GM10847 (cell line): Measurements from ENCODE around the gene ADGRF1.

Source experiments
- POLR2A ChIP-seq: IDR thresholded peaks from 2 replicates; pipeline ENCODE4 v1.6.1; 2011; ENCODE audit not compliant: insufficient read length; ENCODE audit errors: extremely low read depth

Gene ADGRF1

DNA sequence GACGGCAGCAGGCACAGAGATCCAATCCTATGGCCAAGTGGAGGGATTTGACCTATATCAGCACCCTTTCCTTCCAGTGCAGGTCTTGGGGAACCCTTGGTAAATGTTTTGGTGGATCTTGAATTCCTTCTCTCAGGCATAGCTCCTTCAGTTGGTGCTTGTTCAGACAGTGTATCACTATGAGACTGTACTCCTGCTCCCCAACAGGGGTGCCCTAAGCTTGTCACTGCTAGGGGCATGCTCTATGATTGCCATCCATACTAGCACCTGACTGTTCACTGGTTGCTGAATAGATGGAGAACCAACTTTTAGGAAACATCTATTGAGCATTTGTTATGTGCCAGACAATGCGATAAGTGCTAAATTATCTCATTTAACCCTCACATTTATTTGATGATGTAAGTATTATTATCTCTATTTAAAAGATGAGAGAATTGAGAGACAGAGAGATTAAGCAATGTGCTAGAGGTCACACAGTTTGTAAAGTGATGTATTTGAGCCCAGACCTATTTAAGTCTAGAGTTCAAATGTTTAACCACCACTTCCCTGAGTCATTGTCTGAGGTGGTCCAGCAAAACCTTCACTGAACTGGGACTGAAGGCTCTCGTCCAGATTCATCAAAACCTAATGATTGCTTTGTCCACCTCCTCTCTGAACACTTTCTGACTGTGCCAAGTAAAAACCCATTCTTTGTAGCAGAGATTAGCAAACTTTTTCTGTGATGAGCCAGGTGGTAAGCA, 34.3 kb downstream of the ADGRF1 start:
- TF ChIP-seq POLR2A: no peak

DNA sequence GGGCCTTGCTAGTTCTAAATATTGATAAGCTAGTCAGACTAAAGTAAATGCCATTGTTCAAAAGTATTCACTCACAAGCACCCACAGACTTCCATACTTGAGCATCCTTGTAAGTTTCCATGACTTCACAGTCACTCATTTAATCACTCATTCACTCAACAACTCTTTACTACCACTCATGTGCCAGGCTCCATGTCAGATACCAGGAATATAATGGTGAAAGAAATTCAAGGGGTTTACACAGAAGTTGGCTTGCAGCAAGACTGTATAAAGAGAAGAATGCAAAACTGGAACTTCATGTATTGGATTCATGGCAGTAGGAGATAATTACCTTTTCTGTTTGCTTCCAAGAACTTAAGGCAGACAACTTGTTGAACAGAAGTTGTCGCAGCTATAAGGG, 36.6 kb downstream of the ADGRF1 start:
- TF ChIP-seq POLR2A: no peak

DNA sequence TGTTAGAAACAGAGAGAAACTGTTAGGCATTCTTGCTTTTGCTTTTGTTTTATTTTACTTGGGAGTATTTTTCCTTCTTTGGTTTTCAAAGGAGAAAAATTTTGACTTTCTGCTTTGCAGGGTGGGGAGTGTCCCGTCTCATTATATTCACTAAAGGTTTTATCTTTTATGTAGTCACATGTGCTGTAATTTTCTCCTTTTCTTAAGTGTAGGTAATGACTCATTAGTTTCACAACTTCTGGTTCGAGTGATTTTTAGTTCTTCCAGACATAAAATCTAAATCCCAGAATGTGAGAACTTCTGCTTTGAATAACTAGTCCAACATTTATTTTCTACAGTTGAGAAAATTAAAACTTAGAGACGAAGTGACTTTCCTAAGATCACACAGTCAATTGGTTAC, 37.7 kb downstream of the ADGRF1 start:
- no peak for TF ChIP-seq POLR2A

DNA sequence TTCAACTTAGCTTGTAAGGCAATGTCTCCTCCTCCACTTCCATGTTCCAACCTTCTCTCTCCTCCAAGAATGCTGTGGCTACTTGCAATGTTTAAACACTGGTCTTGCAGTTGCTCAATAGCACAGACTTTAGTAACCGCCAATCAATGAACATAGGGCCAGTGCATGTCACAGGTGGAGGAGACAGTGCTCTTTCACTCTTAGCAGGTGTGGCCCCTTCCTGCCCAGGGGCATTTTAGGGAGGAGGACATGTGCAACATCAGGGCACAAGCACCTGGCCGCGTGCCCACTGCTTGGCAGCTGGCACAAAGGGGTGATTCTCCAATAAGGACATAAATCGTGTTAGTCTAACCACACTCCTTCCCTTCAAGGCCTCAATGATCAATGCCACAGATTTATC, 41.3 kb downstream of the ADGRF1 start:
- TF ChIP-seq POLR2A: no peak

DNA sequence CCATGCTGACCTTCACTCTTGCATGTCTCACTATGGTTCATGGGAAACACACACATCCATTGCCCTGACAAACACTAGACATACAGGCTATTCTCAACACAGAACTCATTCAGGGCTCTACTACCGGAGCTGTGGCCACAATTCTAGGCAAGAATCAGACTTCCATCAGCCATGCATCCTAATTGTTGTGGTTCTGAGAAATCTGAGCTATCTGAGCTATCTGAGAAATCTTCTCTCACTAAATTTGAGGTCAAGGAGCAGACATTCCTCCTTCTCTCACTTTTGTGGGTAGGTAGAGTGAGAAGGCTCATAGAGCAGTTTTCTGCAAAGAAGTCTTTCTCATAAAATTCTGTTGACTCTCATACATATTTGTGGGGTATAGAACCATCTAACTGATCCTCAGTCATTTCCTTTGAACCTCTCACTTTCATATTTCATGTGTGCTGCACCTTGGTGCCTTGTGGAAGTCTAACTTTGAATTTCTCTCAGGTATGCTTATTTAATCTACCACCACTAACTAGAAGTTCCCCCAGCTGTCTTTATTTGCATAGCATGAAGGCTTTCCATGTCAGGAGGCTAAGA, 43.6 kb downstream of the ADGRF1 start:
- TF ChIP-seq POLR2A: no peak

DNA sequence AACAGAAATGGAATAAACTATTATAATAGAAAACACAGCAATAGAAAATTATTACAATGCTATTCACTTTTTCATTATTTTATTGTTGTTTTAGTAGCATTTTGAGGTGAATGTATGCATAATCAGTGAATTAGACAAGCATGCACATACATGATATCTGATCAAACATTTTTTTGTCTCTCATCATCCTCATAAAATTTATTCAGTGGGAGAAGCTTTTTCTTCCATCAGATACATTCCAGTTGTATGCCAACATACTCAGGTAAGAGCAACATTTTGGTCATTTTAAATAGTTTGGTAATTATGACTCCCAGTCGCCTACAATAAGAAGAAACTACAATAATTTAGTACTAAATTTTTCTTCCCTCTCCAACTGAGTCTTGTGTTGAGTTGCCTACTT, 44.5 kb downstream of the ADGRF1 start:
- TF ChIP-seq POLR2A: no peak

DNA sequence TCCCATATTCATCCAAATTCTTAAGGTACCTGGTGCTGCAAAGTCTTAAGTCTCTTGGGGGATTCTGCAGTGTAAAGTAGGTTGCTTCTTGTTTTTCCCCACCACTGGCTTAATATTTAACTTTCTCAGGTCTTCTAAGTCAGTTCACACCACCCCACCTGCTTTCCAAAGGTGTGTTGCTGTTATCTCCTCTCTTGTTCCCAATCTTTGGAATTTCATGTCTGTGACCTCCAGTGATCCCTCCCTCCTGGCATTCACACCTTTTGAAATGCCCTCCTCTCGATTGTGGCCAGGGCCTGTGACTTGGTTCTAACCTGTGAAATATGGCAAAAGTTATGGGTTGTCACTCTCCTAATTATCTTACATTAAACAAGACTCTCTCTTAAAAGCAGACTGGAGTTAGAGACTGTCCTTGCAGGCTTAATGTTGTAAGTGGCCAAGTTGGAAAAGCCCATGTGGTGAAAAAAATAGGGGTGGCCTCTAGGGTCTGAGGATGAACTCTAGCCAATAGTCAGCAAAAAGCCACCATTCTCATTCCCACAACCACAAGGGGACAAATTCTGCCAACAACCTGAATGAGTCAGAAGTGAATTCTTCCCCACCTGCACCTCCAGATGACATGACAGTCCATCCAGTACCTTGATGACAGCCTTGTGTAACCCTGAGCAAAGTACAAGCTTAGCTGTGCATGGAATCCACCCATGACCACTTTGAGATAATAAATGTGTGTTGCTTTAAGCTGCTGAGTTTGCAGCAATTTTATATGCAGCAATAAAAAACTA, 45.1 kb downstream of the ADGRF1 start:
- no peak for TF ChIP-seq POLR2A

DNA sequence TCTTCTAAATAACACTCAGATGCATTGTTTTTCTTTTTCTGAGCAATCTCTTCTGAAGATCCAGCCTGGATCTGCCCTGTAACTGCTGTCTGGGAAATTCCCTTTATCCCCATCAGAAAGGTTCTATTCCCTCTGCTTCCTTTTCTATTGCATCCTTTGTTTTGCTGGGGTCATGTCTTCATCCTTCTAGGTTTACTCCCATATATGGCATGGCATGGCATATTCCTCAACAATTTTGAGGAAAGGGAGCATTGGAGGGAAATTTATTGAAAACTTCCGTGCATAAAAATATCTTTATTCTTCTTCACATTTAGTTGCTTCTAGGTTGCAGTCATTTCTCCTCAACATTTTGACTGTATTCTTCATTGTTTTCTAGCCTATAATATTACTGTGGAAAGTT, 47.2 kb downstream of the ADGRF1 start:
- TF ChIP-seq POLR2A: no peak

DNA sequence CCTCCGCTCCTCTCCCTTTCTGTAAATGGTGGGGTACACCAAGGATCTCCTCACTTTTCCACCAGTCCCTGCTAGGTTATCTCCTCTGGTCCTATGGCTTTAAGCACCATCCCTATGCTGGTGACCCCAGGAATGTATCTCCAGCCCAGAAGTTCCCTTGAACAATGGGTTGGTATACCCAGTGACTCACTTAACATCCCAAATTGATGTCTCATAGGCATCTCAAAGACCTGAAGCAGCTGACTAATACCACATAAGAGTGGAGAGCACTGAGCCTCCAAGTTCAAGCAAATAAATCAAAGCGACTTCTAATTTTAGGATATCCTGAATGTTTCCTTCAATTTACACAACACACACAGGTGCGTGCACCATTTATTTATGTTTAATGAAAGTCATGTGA, 48.3 kb downstream of the ADGRF1 start:
- TF ChIP-seq POLR2A: no peak

DNA sequence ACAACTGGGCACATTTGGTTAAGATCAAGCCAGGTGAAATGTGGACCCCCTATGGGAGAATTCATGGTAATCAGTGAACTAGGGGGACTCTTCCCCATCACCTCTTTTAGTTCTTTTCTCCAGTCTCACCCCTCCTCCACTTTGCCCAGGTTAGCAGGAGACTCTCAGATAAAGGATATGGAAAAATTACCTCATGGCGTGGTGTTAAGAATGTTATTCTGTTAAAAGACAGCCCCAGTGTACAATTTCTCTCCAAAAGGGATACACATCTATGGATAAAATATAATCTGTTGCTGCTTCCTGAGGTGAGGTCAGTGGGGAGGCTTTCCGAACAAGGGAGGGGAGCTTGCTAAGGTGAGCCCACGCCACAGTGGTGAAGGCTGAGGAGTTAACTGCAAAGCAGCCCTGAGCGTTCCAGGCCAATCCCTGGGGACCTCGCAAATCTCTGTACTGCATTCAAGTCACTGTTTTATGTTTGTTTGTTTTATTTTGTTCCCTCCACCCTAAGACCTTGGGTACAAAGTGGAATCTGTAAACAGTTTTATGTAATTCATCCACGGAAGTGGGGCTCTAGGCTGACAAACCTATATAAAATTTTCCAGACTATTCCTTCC, 52.0 kb downstream of the ADGRF1 start:
- no peak for TF ChIP-seq POLR2A

DNA sequence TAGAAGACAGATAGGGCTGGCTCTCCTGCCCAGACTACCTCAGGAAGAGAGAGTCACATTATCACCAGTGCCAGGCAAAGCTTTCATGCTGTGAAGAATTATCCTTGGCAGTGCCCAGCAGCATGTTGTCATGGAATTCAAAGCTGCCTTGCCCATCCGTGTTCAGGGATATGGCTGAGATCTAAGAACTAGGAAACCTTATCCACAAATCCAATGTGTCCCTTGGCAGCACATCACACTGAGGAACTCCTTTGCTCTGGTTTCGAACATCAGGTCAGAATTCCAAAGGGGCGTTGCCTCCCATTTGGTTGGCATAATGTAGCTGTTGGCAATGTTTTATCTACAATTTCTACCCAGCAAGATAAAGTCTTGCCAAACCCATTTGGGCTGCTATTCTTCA, 52.7 kb downstream of the ADGRF1 start:
- no peak for TF ChIP-seq POLR2A

DNA sequence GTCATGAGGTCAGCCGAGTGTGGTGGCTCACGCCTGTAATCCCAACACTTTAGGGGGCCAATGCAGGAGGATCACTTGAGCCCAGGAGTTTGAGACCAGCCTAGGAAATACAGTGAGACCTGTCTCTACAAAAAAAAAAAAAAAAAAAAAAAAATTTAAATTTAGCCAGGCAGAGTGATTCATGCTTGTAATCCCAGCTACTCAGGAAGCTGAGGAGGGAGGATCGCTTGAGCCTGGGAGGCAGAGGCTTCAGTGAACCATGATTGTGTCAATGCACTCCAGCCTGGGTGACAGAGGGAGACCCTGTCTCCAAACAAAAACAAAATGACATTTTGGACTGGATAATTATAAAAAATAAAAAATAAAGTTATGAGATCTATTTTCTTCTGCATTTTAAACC, 56.2 kb downstream of the ADGRF1 start:
- no peak for TF ChIP-seq POLR2A

DNA sequence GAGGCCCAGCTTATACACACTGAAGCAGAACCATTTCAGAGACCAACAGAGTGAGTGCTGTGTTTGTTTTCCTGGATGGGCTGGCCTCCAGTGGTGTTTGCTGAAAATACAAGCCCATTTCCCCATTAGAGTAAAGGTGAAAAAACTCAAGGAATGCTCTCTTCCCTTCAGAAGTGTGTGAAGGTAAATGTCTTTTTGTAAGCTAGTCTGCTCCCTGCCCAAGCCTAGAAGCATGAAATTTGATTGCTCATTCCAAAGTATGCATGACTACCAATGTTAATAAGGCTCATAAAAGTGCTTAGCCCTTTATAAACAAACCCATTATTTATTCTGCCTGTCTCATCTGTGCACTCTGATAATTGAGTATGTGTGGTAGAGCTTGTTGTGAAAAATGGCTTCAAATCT, 59.1 kb downstream of the ADGRF1 start:
- TF ChIP-seq POLR2A: no peak

DNA sequence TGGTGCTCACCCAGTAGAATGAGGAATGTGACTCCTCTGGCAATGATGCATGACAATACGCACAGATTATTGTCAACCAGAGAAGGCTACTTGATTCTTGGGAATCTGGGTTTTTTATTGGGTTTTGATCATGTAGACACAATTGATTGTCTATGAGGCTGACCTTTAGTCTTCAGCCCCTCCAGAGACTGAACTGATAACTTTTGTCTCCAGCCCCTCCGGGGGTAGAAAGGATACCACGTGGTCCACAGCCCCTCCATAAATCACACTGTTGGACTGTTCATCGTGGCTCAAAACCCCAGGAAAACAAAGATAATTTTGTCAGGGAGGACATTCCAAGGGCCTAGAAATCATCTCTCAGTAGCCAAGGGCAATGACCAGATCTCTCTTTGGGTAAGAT, 62.9 kb downstream of the ADGRF1 start:
- TF ChIP-seq POLR2A: no peak

DNA sequence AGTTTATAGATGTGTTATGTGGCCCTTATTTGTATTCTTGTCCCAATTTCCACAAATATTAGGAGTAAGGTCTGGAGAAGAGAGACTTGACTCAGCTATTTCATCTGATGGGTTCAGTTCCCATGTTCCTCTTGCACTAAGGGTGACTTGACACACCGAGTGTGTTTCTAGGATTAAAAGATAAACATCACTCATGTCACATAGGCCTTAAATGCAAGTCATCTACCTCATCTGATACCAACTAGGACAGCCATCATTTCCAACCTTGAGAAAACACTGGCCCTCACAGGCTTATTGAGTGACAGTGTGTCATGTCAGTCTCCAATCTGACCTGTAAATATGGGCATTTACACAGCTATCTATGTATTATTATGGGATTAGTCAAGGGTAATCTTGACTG, 67.3 kb downstream of the ADGRF1 start:
- TF ChIP-seq POLR2A: no peak

DNA sequence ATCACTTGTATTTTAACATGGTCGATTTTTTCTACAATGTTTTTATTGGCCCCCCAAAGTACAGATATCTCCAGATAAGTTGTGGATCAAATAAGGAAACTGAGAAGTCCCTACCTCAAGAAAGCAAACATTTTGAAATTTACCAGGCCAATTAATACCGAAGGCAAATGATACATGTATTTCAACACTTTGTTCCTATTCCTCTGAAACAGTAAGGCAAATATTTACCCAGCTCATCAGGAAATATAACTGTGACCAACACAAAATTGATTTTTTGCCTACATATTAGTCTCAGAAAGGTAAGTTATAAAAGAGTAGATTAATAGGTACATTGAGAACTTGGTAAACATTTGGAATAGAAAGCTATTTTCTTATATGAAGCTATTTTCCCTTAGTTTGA, 69.1 kb downstream of the ADGRF1 start:
- TF ChIP-seq POLR2A: no peak

DNA sequence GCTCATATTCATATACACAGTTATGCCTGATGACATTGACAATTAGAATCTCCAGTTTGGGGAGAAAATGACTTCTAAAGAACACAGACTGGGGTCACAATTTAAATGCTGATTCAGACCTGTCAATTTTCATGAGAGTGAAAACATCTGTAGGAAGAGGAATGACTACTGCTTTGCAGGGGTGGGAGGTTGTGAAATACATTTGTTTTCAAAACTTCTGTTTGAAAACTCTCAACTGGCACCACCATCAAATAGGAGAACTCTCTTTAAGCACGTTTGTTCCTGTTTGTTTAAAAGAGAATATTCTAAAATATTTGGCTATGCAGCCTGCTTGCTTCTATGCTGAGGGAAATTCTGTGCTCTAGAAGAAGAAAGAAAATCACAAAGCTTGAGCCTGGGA, 69.6 kb downstream of the ADGRF1 start:
- no peak for TF ChIP-seq POLR2A

DNA sequence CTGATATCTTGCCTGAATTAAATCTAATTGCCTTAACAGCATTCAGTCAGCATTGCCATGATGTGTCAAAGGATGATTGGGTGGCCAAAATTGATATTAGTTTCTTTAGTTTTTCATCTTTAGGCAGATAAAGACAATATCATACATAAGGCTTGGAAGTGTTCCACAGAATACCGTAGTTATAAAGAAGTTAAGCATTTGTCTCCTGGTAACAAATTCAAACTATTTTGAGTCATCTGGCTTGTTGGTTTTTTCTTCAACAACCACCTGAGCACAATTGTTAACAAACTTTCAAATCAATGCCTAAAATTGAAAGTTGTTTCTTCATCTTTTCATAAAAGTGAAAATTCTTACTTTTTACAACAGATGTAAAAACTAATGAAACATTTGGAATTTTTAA, 72.9 kb downstream of the ADGRF1 start:
- TF ChIP-seq POLR2A: no peak
